ENCODE data around the gene NEK6.
A peak's percentile ranks its signal among the peaks of the same experiment; 100 is the strongest.

NEK6 gene

GRCh38 chr9:124308606-124309491 is 51.1 kb downstream of the NEK6 start:
- Histone ChIP-seq H3K9me3 (no peaks in the 10 kb centered on the region), H3K27me3 (no peaks in the 10 kb centered on the region), H4K20me1 (peaks cover 99% of the 10 kb centered on the region), H3K9ac (no peak overlapping the region), H3K4me3 (no peak overlapping the region), H3K27ac (0 out of 2 replicates have a peak overlapping the region, but pooled peaks have one; percentile 9), H3K36me3 (peaks cover 94% of the 10 kb centered on the region), H3K4me1 (peaks cover 26% of the 10 kb centered on the region), H3K4me2 (no peak overlapping the region)
- no peak for TF ChIP-seq Cebpa-rat (IDR thresholded peaks at IDR 0.05)

- H3K9ac ChIP-seq, result no peak overlapping the region
Observed at GRCh38 chr9:124309667-124310084, 51.9 kb downstream of the NEK6 start.

GRCh38 chr9:124311283-124311682 is 53.5 kb downstream of the NEK6 start:
- H3K4me2 ChIP-seq, result no peak overlapping the region
- no peaks in the 10 kb centered on the region for H3K27me3 ChIP-seq
- no peak overlapping the region for H3K4me3 ChIP-seq
- peaks cover 94% of the 10 kb centered on the region for H4K20me1 ChIP-seq
- no peaks in the 10 kb centered on the region for H3K9me3 ChIP-seq
- H3K9ac ChIP-seq, result no peak overlapping the region
- no peak for TF ChIP-seq Cebpa-rat (IDR thresholded peaks at IDR 0.05)
- no peak overlapping the region for H3K27ac ChIP-seq
- H3K4me1 ChIP-seq, result peaks cover 12% of the 10 kb centered on the region
- H3K36me3 ChIP-seq, result peaks cover 94% of the 10 kb centered on the region

More at GRCh38 chr9:124309667-124310084, 51.9 kb downstream of the NEK6 start:
- no peak overlapping the region for H3K27ac ChIP-seq
- H4K20me1 ChIP-seq, result peaks cover 94% of the 10 kb centered on the region
- H3K36me3 ChIP-seq, result peaks cover 94% of the 10 kb centered on the region
- no peak overlapping the region for H3K4me3 ChIP-seq
- no peak for TF ChIP-seq Cebpa-rat (IDR thresholded peaks at IDR 0.05)
- no peaks in the 10 kb centered on the region for H3K27me3 ChIP-seq
- H3K4me1 ChIP-seq, result peaks cover 20% of the 10 kb centered on the region
- H3K4me2 ChIP-seq, result no peak overlapping the region
- no peaks in the 10 kb centered on the region for H3K9me3 ChIP-seq

- Histone ChIP-seq H3K9me3 (no peaks in the 10 kb centered on the region), H3K4me2 (no peak overlapping the region), H3K36me3 (peaks cover 100% of the 10 kb centered on the region), H3K9ac (no peak overlapping the region), H3K27me3 (no peaks in the 10 kb centered on the region), H3K27ac (no peak overlapping the region), H3K4me3 (no peak overlapping the region), H3K4me1 (no peaks in the 10 kb centered on the region), H4K20me1 (peaks cover 88% of the 10 kb centered on the region)
- TF ChIP-seq Cebpa-rat (IDR thresholded peaks at IDR 0.05), result no peak
Observed at GRCh38 chr9:124312290-124313265, 54.8 kb downstream of the NEK6 start.

- H3K27me3 ChIP-seq, result no peaks in the 10 kb centered on the region
- no peaks in the 10 kb centered on the region for H3K4me1 ChIP-seq
- H3K36me3 ChIP-seq, result peaks cover 100% of the 10 kb centered on the region
- H3K9ac ChIP-seq, result no peak overlapping the region
- no peak overlapping the region for H3K27ac ChIP-seq
- H3K4me2 ChIP-seq, result no peak overlapping the region
- H3K9me3 ChIP-seq, result no peaks in the 10 kb centered on the region
- peaks cover 75% of the 10 kb centered on the region for H4K20me1 ChIP-seq
- TF ChIP-seq Cebpa-rat (IDR thresholded peaks at IDR 0.05), result no peak
- H3K4me3 ChIP-seq, result no peak overlapping the region
Observed at GRCh38 chr9:124313940-124314339, 56.2 kb downstream of the NEK6 start.

- H4K20me1 ChIP-seq, result peaks cover 69% of the 10 kb centered on the region
- no peak overlapping the region for H3K4me3 ChIP-seq
- 0 out of 2 replicates have a peak, but pooled peaks cover 8% of the 10 kb centered on the region for H3K4me1 ChIP-seq
- H3K27me3 ChIP-seq, result no peaks in the 10 kb centered on the region
- no peak overlapping the region for H3K9ac ChIP-seq
- H3K9me3 ChIP-seq, result no peaks in the 10 kb centered on the region
- peaks cover 96% of the 10 kb centered on the region for H3K36me3 ChIP-seq
- H3K4me2 ChIP-seq, result no peak overlapping the region
- TF ChIP-seq Cebpa-rat (IDR thresholded peaks at IDR 0.05), result no peak
- H3K27ac ChIP-seq, result no peak overlapping the region
Observed at GRCh38 chr9:124315882-124316281, 58.1 kb downstream of the NEK6 start.

- Histone ChIP-seq H3K27me3 (no peaks in the 10 kb centered on the region), H3K36me3 (peaks cover 91% of the 10 kb centered on the region), H3K4me1 (peaks cover 11% of the 10 kb centered on the region), H3K4me2 (no peak overlapping the region), H3K9ac (no peak overlapping the region), H3K27ac (no peak overlapping the region), H4K20me1 (peaks cover 43% of the 10 kb centered on the region), H3K4me3 (no peak overlapping the region), H3K9me3 (no peaks in the 10 kb centered on the region)
- TF ChIP-seq Cebpa-rat (IDR thresholded peaks at IDR 0.05), result no peak
Observed at GRCh38 chr9:124320062-124320973, 62.6 kb downstream of the NEK6 start.

- H3K27me3 ChIP-seq, result no peaks in the 10 kb centered on the region
- H3K4me2 ChIP-seq, result no peak overlapping the region
- H3K4me1 ChIP-seq, result peaks cover 22% of the 10 kb centered on the region
- H3K27ac ChIP-seq, result no peak overlapping the region
- H3K4me3 ChIP-seq, result no peak overlapping the region
- H4K20me1 ChIP-seq, result peaks cover 43% of the 10 kb centered on the region
- TF ChIP-seq Cebpa-rat (IDR thresholded peaks at IDR 0.05), result no peak
- no peak overlapping the region for H3K9ac ChIP-seq
- H3K9me3 ChIP-seq, result no peaks in the 10 kb centered on the region
- peaks cover 82% of the 10 kb centered on the region for H3K36me3 ChIP-seq
Observed at GRCh38 chr9:124321416-124321815, 63.7 kb downstream of the NEK6 start.

GRCh38 chr9:124321935-124322334 is 64.2 kb downstream of the NEK6 start:
- H4K20me1 ChIP-seq, result peaks cover 43% of the 10 kb centered on the region
- H3K4me3 ChIP-seq, result no peak overlapping the region
- no peak for TF ChIP-seq Cebpa-rat (IDR thresholded peaks at IDR 0.05)
- no peak overlapping the region for H3K9ac ChIP-seq
- H3K4me2 ChIP-seq, result no peak overlapping the region
- H3K27ac ChIP-seq, result no peak overlapping the region
- peaks cover 28% of the 10 kb centered on the region for H3K4me1 ChIP-seq
- no peaks in the 10 kb centered on the region for H3K27me3 ChIP-seq
- no peaks in the 10 kb centered on the region for H3K9me3 ChIP-seq
- peaks cover 82% of the 10 kb centered on the region for H3K36me3 ChIP-seq
